ENCODE results near the gene ISG20L2.

DNA sequence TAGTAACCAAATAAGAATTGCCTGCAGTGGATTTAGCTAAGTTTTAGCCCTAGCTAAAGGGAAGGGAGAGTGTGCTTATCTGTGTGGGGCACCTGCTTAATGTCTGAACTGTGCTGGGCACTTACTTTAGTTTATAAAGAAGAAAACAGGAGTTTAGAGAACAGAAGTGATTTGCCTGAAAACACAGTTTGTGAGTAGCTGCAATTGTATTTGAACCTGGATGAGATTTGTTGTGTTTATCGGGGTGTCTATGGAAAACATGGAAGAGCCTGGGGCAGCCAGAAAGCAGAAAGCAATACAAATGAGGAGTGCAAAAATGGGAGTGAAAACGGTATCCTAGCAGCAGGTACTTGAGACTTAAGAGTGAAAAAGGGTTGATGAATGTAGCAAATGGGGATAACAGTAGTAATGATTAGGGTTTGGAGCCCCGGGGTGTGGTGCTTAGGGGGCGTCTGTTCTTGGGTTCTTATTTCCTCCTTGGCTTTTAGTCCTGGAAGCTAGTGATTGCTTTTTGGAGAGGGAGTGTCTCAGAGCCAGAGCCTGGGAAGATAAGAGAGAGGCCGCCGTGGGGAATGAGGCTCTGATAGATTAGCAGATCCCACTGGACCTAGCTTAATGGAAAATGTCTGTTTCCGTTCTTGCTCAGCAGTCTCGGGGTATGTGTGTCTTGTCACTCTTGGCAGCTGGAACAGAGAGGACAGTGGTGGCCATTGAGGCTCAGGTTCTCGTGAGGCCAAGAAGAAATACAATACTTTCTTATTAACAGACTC is 44.3 kb upstream of the ISG20L2 start:
- TF ChIP-seq, protein P1, sequence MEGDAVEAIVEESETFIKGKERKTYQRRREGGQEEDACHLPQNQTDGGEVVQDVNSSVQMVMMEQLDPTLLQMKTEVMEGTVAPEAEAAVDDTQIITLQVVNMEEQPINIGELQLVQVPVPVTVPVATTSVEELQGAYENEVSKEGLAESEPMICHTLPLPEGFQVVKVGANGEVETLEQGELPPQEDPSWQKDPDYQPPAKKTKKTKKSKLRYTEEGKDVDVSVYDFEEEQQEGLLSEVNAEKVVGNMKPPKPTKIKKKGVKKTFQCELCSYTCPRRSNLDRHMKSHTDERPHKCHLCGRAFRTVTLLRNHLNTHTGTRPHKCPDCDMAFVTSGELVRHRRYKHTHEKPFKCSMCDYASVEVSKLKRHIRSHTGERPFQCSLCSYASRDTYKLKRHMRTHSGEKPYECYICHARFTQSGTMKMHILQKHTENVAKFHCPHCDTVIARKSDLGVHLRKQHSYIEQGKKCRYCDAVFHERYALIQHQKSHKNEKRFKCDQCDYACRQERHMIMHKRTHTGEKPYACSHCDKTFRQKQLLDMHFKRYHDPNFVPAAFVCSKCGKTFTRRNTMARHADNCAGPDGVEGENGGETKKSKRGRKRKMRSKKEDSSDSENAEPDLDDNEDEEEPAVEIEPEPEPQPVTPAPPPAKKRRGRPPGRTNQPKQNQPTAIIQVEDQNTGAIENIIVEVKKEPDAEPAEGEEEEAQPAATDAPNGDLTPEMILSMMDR (IDR thresholded peaks at IDR 0.05; ENCODE audit: low read depth, low read length, poor library complexity, severe bottlenecking), result no peak
- no peak for TF ChIP-seq EZH2phosphoT487 (IDR thresholded peaks at IDR 0.05; ENCODE audit: borderline replicate concordance, low read length)
